Esophagus muscularis mucosa (tissue), 4 donors: ENCODE measurements around the gene THSD4.

Experiments
- EP300 ChIP-seq: sonication (generic); formaldehyde crosslinking; IDR thresholded peaks from one replicate; pipeline ENCODE4 v1.6.1; 2017; ENCODE audit warnings: antibody characterized with exemption
- POLR2A ChIP-seq: fragments of 450-650 bp; IDR thresholded peaks from one replicate; pipeline ENCODE4 v1.6.1; 2017; ENCODE audit warnings: antibody characterized with exemption, moderate library complexity, mild to moderate bottlenecking, low read depth
- POLR2AphosphoS5 ChIP-seq, 2 donors: sonication (generic); formaldehyde crosslinking; IDR thresholded peaks; one replicate each; pipeline ENCODE4 v1.6.1; 2017; ENCODE audit warnings: antibody characterized with exemption in 2 of 2
- TF ChIP-seq, protein P1 (sequence below), 3 experiments: fragments of 200-600 bp in 2 of 3; fragments of 450-650 bp in 1 of 3; sonication (generic) in 2 of 3; IDR thresholded peaks; one replicate each; pipeline ENCODE4 v1.5.1; 2017 to 2019; ENCODE audit warnings: antibody characterized with exemption in 3 of 3, mild to moderate bottlenecking in 2 of 3, moderate library complexity in 1 of 3

DNA sequence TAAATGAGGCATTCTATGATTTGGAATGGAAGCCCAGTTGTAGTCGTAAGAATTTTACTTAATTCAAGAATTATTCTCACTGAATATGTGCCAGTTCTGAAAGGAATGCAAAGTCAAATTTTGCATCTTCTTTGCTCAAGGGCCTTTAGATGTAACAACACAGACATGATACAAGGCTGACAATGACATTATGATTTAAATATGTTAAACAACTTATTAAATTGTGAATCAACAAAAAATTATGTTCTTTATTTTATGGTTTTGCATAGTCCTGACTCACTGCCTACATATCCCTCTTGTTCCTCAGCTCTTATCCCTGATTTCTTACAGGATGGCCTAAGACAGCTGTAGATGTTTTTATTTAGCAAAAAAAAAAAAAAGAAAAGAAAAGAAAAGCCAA, 524.2 kb downstream of the THSD4 start:
- TF ChIP-seq, protein P1, sequence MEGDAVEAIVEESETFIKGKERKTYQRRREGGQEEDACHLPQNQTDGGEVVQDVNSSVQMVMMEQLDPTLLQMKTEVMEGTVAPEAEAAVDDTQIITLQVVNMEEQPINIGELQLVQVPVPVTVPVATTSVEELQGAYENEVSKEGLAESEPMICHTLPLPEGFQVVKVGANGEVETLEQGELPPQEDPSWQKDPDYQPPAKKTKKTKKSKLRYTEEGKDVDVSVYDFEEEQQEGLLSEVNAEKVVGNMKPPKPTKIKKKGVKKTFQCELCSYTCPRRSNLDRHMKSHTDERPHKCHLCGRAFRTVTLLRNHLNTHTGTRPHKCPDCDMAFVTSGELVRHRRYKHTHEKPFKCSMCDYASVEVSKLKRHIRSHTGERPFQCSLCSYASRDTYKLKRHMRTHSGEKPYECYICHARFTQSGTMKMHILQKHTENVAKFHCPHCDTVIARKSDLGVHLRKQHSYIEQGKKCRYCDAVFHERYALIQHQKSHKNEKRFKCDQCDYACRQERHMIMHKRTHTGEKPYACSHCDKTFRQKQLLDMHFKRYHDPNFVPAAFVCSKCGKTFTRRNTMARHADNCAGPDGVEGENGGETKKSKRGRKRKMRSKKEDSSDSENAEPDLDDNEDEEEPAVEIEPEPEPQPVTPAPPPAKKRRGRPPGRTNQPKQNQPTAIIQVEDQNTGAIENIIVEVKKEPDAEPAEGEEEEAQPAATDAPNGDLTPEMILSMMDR (IDR thresholded peaks at IDR 0.05), result no peak
- TF ChIP-seq EP300 (no peak), POLR2A (no peak), POLR2AphosphoS5 (IDR thresholded peaks at IDR 0.05) (no peak)
